ENCODE results near the gene LEP. TPM values are rescaled to one million over a fixed set of nuclear protein-coding genes. Genes with fewer than 3 reads are reported as not detected.

Gene LEP
- total RNA-seq, 1 donor from 2014 or later = not detected

- no peaks in the 10 kb centered on the region for H3K9me3 ChIP-seq (ENCODE audit: low read depth)
- H3F3A ChIP-seq (ENCODE audit: low read depth) = peaks cover under 1% of the 10 kb centered on the region
- H3K9me3 Mint-ChIP-seq = no peaks in the 10 kb centered on the region
- no peak overlapping the region for H3K4me3 Mint-ChIP-seq
- no peaks in the 10 kb centered on the region for H3K27me3 ChIP-seq
- no peaks in the 10 kb centered on the region for H4K20me1 ChIP-seq (ENCODE audit: low read depth)
- TF ChIP-seq EZH2 (IDR thresholded peaks at IDR 0.05) = no peak
- TF ChIP-seq, protein P1, sequence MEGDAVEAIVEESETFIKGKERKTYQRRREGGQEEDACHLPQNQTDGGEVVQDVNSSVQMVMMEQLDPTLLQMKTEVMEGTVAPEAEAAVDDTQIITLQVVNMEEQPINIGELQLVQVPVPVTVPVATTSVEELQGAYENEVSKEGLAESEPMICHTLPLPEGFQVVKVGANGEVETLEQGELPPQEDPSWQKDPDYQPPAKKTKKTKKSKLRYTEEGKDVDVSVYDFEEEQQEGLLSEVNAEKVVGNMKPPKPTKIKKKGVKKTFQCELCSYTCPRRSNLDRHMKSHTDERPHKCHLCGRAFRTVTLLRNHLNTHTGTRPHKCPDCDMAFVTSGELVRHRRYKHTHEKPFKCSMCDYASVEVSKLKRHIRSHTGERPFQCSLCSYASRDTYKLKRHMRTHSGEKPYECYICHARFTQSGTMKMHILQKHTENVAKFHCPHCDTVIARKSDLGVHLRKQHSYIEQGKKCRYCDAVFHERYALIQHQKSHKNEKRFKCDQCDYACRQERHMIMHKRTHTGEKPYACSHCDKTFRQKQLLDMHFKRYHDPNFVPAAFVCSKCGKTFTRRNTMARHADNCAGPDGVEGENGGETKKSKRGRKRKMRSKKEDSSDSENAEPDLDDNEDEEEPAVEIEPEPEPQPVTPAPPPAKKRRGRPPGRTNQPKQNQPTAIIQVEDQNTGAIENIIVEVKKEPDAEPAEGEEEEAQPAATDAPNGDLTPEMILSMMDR (IDR thresholded peaks at IDR 0.05) = no peak
- TF ChIP-seq EZH2phosphoT487 (IDR thresholded peaks at IDR 0.05) = no peak
- no peak overlapping the region for H3K9ac ChIP-seq
- H3K27ac Mint-ChIP-seq = no peak overlapping the region
- peaks cover 4% of the 10 kb centered on the region for H3K4me1 ChIP-seq
- H3K4me3 ChIP-seq = no peak overlapping the region
- H3K27me3 Mint-ChIP-seq (ENCODE audit: insufficient read depth, low read depth) = peaks cover 1% of the 10 kb centered on the region
- H3K79me2 ChIP-seq (ENCODE audit: low read depth) = no peaks in the 10 kb centered on the region
- H3K4me1 Mint-ChIP-seq = peaks cover 4% of the 10 kb centered on the region
- H2AFZ ChIP-seq (replicated peaks) = no peak overlapping the region
- H3K36me3 ChIP-seq = no peaks in the 10 kb centered on the region
- no peak overlapping the region for H3K4me2 ChIP-seq
- no peak for DNase-seq (ENCODE audit: low spot score)
- no peak overlapping the region for H3K27ac ChIP-seq
- H3K36me3 Mint-ChIP-seq = peaks cover 23% of the 10 kb centered on the region
Measured at GRCh38 chr7:128304212-128304611, 63.1 kb downstream of the LEP start.

GRCh38 chr7:128307061-128307460 lies 66.0 kb downstream of the LEP start:
- no peak overlapping the region for H3K4me2 ChIP-seq
- Mint-ChIP-seq H3K4me1 (no peaks in the 10 kb centered on the region), H3K27me3 (ENCODE audit: insufficient read depth, low read depth) (no peaks in the 10 kb centered on the region), H3K4me3 (no peak overlapping the region), H3K27ac (no peak overlapping the region), H3K9me3 (no peaks in the 10 kb centered on the region), H3K36me3 (peaks cover 32% of the 10 kb centered on the region)
- H2AFZ ChIP-seq (replicated peaks) = no peak overlapping the region
- H4K20me1 ChIP-seq (ENCODE audit: low read depth) = peaks cover 8% of the 10 kb centered on the region
- no peak for TF ChIP-seq EZH2phosphoT487 (IDR thresholded peaks at IDR 0.05)
- TF ChIP-seq, protein P1 (IDR thresholded peaks at IDR 0.05) = no peak
- no peak for TF ChIP-seq EZH2 (IDR thresholded peaks at IDR 0.05)
- DNase-seq (ENCODE audit: low spot score) = no peak
- no peaks in the 10 kb centered on the region for H3K9me3 ChIP-seq (ENCODE audit: low read depth)
- no peak overlapping the region for H3K4me3 ChIP-seq
- H3K27ac ChIP-seq = no peak overlapping the region
- H3K79me2 ChIP-seq (ENCODE audit: low read depth) = no peaks in the 10 kb centered on the region
- no peaks in the 10 kb centered on the region for H3K27me3 ChIP-seq
- no peaks in the 10 kb centered on the region for H3K36me3 ChIP-seq
- peaks cover 7% of the 10 kb centered on the region for H3K4me1 ChIP-seq
- peaks cover 5% of the 10 kb centered on the region for H3F3A ChIP-seq (ENCODE audit: low read depth)
- H3K9ac ChIP-seq = no peak overlapping the region

Small RNA genes within 50 kb of the gene (microRNA-seq; reads per million reads assigned to microRNA genes)
- not detected for gene MIR129-1

Small RNA genes within 50 kb of the gene (small RNA-seq; reads per million reads assigned to genes)
- gene MIR129-1 = not detected

Other genes starting within 250 kb of the LEP start
- gene LRRC4, start 209.8 kb upstream of the LEP start, total RNA-seq (ENCODE audit: low replicate concordance) = 19.8 and 26.9 TPM in 2 replicates
- 33.4 and 33.5 TPM in 2 replicates for gene RBM28, start 102.6 kb downstream of the LEP start, total RNA-seq (ENCODE audit: low replicate concordance)
- 0.68 TPM in 1 of 2 replicates, not detected in the other for gene PRRT4, start 120.4 kb downstream of the LEP start, total RNA-seq (ENCODE audit: low replicate concordance)
- gene IMPDH1, start 168.7 kb downstream of the LEP start, total RNA-seq (ENCODE audit: low replicate concordance) = 17.0 and 30.8 TPM in 2 replicates
- 53.9 and 70.1 TPM in 2 replicates for gene HILPDA, start 214.6 kb downstream of the LEP start, total RNA-seq (ENCODE audit: low replicate concordance)
- gene METTL2B, start 235.5 kb downstream of the LEP start, total RNA-seq (ENCODE audit: low replicate concordance) = 43.1 and 50.1 TPM in 2 replicates

Measured in neural progenitor cell (in vitro differentiated cells).